ENCODE results near the gene ETV3. TPM values are rescaled to one million over a fixed set of nuclear protein-coding genes. Genes with fewer than 3 reads are reported as not detected.

ETV3 gene
- total and polyA plus RNA-seq, 2 of the 8 experiments (the other 6 are each of a cell fraction or from before 2014, with no cell fraction given): 6.0 to 23.8 TPM

DNA sequence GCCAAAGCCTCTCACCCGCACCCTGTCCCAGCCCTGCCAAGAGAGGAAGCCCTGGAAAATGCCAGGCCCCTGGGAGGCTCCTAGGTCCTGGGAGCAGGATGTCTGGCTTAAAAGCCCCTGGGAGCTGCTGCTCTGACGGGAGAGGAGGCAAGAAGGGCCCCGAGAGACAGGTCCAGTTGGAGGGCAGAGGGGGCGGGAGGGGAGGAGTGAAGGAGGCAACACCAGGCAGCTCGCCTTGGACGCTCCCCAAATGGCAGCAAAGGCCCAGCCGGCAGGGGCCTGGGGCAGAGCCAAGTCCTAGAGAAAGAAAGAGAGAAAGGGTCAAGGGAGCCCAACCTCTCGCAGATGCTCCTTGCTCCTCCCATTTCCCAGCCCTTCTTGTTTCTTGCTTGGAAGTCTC lies 45.4 kb downstream of the ETV3 start:
- Histone ChIP-seq H3K4me3 (ENCODE audit: extremely low read depth in 1 of 4, insufficient read depth in 2 of 4, low read depth in 3 of 4, low read length in 4 of 4) (no peak overlapping the region), H3K18ac (ENCODE audit: extremely low read depth, low read length) (no peak overlapping the region; the same call in 1 of the 2 replicates), H2AK5ac (ENCODE audit: low read depth, low read length) (no peak overlapping the region), H2BK15ac (ENCODE audit: low read length) (no peak overlapping the region), H2BK20ac (ENCODE audit: low read length) (no peak overlapping the region), H4K8ac (ENCODE audit: extremely low read depth, insufficient read depth, low read length) (no peak overlapping the region; the same call in 1 of the 2 replicates), H2BK12ac (ENCODE audit: low read depth, low read length) (no peak overlapping the region), H4K91ac (replicated peaks; ENCODE audit: insufficient read length, low read length) (no peak overlapping the region), H3K9me3 (ENCODE audit: insufficient read depth in 2 of 2, low read depth in 1 of 2, low read length in 1 of 2) (no peaks in the 10 kb centered on the region), H3K36me3 (ENCODE audit: control insufficient read depth in 2 of 4, insufficient read depth in 4 of 4, low read length in 3 of 4) (no peaks in the 10 kb centered on the region), H3K27me3 (replicated peaks in 1 of 4; ENCODE audit: control insufficient read depth in 3 of 4, extremely low read depth in 1 of 4, insufficient read depth in 3 of 4, low read length in 3 of 4) (no peaks in the 10 kb centered on the region; a peak in 2 of 7 replicates), H3K9ac (replicated peaks in 1 of 4; ENCODE audit: extremely low read depth in 1 of 4, low read depth in 3 of 4, low read length in 3 of 4) (no peak overlapping the region), H3K27ac (ENCODE audit: low read depth, low read length) (no peak overlapping the region), H3K79me1 (ENCODE audit: low read depth, low read length) (no peaks in the 10 kb centered on the region), H4K5ac (ENCODE audit: insufficient read length, low read depth, low read length) (no peak overlapping the region), H3K4me2 (ENCODE audit: insufficient read depth in 1 of 2, low read depth in 2 of 2, low read length in 2 of 2) (no peak overlapping the region), H3K23me2 (ENCODE audit: low read depth, low read length) (no peaks in the 10 kb centered on the region), H3K14ac (ENCODE audit: insufficient read length) (no peak overlapping the region), H2BK5ac (ENCODE audit: low read depth, low read length) (no peak overlapping the region), H3K23ac (ENCODE audit: insufficient read length) (no peak overlapping the region), H3K56ac (replicated peaks; ENCODE audit: insufficient read length, low read depth, low read length) (no peak overlapping the region), H2BK120ac (replicated peaks; ENCODE audit: low read depth, low read length) (no peak overlapping the region), H4K20me1 (replicated peaks in 1 of 2; ENCODE audit: control insufficient read depth in 1 of 2, insufficient read depth in 2 of 2, low read length in 2 of 2) (no peaks in the 10 kb centered on the region), H3K4ac (replicated peaks; ENCODE audit: insufficient read length, low read depth, low read length) (no peak overlapping the region), H3K79me2 (ENCODE audit: control insufficient read depth in 1 of 2, insufficient read depth in 2 of 2, low read length in 2 of 2) (no peaks in the 10 kb centered on the region), H2AFZ (ENCODE audit: low read length) (no peak overlapping the region), H3K4me1 (replicated peaks in 1 of 4; ENCODE audit: control insufficient read depth in 3 of 4, insufficient read depth in 4 of 4, low read length in 3 of 4) (peaks cover 0 to 4% (median 0%) of the 10 kb centered on the region in 4 experiments; a peak in 2 of 7 replicates)
- TF ChIP-seq SAP30 (IDR thresholded peaks at IDR 0.05; ENCODE audit: insufficient read depth, insufficient replicate concordance, low read length) (no peak), SIRT6 (IDR thresholded peaks at IDR 0.05; ENCODE audit: low read length) (no peak), PHF8 (conservative IDR thresholded peaks at IDR 0.05; ENCODE audit: low read depth, low read length) (no peak), NRF1 (IDR thresholded peaks at IDR 0.05; ENCODE audit: low read depth, low read length) (no peak)
- 77% methylated on average over 8 of the region's 8 CpGs; no CpG with 5 or more reads in 1 of the 2 experiments for WGBS, 2 experiments (ENCODE audit: extremely low coverage in 1 of 2, insufficient coverage in 1 of 2, insufficient read length in 1 of 2, insufficient replicate concordance in 2 of 2, low coverage in 1 of 2, low lambda C conversion rate in 2 of 2, missing lambda C conversion rate in 1 of 2)
- POLR2A ChIA-PET (ENCODE audit: partially characterized antibody): interaction anchor here (1.7 kb wide), 1 partner anchor 26 kb away, joined by 4 read pairs; no protein-coding TSS in a partner anchor
- DNase-seq (ENCODE audit: low read depth in 1 of 2, low spot score in 2 of 2) (no peak), FAIRE-seq (no peak)
- CTCF ChIA-PET (ENCODE audit: partially characterized antibody): interaction anchor here (0.6 to 3.6 kb wide), 5 partner anchors 23 to 296 kb away, joined by 3 to 23 read pairs (median 3); partner anchors contain the start of gene ETV3

All from H1 (cell line).